EH (cell line): ENCODE results near the gene RFPL2.

Source experiments
- DNase-seq: peaks from one replicate; pipeline ENCODE4 v3.0.0-alpha.2; 2015; ENCODE audit warnings: low read depth

RFPL2 gene

DNA sequence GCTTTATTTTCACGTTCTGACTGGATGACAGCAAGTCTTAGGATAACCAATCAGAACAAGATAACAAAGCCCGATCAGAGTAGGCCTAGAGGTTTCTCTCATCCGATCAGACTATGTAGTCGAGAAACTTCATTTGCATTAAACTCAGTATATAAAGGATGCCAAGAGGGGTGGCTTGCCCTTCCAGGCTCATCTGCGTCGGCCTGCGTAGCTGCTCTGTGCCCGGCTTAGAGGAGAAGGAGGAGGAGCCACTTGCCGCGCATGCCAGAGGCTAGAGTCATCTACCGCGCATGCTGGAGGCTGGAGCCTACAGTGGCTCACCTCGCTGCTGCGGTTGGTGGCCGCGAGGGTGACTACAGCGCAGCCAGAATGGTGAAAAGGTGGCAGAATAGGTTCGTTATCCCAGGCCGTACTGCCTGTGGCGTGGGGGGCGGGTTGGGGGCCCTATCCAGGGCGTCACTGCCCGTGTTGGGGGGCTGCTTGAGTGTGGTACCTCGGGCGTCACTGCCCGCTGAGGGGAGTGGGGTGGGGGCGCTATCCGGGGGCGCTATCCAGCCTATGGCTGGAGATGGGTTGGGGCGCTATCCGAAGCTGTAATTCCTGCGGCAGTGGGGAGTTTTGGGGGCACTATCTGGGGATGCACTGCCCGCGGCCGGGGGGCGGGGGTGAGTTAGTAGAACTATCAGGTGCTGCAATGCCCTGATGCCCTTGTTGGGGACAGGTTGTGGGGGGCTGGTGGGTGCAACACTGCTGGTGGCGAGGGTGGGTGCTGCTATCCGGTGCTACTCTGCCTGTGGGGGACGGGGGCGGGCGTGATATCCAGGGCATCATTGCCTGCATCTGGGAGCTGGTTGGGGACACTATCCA, at the start of gene RFPL2:
RFPL2 (minus strand) TSS at position 218 of the 867 bp plus-strand sequence. CDS start 2,622 bp downstream, outside the sequence.
- peak; percentile 4 for DNase-seq

- no peak for DNase-seq
Observed at GRCh38 chr22:32249231-32249630, 44.4 kb upstream of the RFPL2 start.

DNA sequence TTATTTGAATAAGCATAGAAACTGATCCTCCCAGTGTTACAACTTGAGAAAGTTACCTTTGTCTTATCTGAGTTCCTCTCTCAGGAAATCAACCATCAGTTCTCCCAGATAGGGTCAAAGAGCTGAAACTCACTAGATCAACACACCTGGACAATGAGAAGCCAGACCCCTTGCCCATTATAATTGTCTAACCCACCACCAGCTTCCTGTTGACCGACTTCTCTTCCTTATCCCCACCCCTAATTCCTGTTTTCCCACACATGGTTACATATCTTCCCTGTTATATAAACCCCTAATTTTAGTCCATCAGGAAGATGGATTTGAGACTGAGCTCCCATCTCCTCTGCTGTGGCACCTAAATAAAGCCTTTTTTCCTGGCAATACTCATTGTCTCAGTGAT, 43.4 kb upstream of the RFPL2 start:
- no peak for DNase-seq

DNA sequence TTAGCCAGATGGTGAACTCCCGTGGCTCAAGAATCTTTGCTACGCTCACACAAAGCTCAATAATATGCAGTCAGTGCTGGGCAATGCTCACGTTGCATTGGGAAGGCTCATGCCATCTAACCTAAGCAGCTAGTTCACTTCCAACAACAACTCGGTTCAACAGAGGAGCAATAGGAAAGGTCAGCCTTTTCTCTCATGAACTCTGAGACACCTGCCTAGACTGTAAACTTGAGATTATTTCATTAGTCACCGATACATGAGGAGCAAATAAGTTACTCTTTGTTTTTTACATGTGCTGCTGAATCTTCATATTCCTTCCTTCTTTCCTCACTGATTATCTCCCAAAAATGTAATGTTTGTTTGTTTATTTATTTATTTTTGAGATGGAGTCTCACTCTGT, 41.3 kb upstream of the RFPL2 start:
- DNase-seq = no peak

DNA sequence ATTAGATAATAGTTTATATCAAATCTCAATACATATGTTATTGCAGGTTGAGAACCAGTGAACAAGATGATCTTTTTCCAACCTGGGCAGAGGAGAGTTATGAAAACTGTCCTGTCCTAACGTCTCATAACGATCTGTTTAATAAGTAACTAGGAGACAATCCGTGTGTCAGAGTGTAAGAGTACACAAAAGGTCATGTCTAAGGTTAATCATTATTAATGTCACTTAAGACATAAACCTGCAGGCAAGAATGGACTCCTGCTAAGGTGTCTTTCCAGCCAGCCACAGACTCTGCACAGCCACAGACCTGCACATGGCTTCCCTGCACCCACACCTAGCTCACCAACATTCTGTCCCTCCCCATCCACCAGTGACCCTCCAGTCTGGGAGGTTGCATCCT, 40.2 kb upstream of the RFPL2 start:
- DNase-seq = no peak

GRCh38 chr22:32244547-32244946, 39.7 kb upstream of the RFPL2 start:
- DNase-seq = no peak

GRCh38 chr22:32240461-32240860, 35.6 kb upstream of the RFPL2 start:
- DNase-seq = no peak

DNA sequence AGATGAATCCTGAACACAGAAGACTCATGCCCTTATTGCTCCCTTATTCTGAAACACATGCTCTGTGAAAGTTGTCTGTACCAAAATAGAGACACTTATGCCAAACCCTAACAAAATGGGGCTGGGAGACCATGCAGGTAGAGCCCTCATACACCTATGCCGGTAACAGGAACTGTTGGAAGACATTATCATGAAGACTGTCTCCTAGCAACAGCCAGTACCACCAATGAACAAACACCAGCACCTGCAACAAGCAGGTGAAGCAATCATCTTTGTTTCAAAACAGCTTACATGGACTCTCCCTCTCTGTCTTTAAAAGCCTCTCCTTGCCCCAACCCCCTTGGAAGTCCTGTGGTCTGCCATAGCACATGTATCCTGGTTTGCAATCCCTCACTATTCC, 33.0 kb upstream of the RFPL2 start:
- DNase-seq = no peak

GRCh38 chr22:32236970-32237369, 32.1 kb upstream of the RFPL2 start:
- no peak for DNase-seq

- no peak for DNase-seq
Observed at GRCh38 chr22:32233091-32233490, 28.2 kb upstream of the RFPL2 start.

GRCh38 chr22:32232191-32232830, 27.4 kb upstream of the RFPL2 start:
- DNase-seq = no peak

- DNase-seq = no peak
Observed at GRCh38 chr22:32226326-32227104, 21.6 kb upstream of the RFPL2 start.

DNA sequence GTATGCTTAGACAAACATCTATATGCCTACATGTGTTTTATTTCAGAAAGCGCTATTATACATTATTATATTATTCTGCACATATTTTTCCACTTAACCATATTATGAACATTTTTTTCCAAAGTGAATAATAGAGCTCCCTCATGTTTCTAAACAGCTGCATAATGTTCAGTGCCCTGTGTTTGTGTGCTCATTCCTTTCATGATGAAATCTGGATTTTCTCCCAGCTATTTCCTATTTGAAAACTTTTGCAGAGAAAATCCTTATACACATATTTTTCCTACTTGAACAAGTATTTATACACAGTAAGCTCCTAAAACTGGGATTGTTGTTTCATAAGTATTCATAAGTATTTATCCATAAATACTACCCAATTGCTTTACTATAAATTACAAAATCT, 18.1 kb upstream of the RFPL2 start:
- DNase-seq = no peak

- no peak for DNase-seq
Observed at GRCh38 chr22:32219026-32219425, 14.2 kb upstream of the RFPL2 start.

GRCh38 chr22:32218470-32218869, 13.6 kb upstream of the RFPL2 start:
- DNase-seq = no peak

DNA sequence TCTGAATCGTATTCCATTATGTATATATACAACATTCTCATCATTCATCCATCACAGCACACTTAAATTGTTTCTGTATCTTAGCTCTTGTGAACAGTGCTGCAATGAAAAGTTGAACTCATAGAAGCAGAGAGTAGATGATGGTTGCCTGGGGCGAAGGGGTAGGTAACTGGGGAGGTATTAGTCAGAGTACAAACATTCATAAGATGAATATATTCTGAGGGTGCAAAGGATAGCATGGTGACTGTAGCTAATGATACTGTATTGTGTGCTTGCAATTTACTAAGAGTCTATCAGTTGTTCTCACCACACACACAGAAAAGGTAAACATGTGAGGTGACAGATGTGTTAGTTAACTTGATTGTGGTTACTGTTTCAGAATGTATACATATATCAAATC, 12.6 kb upstream of the RFPL2 start:
- no peak for DNase-seq

GRCh38 chr22:32216911-32217310, 12.0 kb upstream of the RFPL2 start:
- DNase-seq = no peak

DNA sequence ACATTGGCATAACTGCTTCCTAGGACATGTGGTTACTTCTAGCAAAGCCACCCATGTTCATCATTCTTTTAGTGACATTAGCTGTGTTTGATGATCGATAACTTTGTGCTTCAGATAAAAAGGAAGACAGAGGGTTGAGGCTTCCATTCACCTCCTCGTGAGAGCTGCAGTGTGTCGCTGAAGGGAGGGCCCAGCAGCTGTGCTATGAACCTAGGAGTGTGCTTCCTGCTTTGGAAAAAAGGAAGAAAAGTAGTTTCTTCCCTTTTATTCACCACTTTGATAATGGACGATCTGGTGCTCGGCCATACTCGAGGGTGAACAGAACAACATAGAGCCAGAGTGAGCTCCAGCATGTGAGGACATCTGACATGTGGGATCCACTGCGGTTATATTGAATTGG, 6.1 kb upstream of the RFPL2 start:
- DNase-seq = no peak

GRCh38 chr22:32208681-32209080, 3.8 kb upstream of the RFPL2 start:
- DNase-seq = no peak

DNA sequence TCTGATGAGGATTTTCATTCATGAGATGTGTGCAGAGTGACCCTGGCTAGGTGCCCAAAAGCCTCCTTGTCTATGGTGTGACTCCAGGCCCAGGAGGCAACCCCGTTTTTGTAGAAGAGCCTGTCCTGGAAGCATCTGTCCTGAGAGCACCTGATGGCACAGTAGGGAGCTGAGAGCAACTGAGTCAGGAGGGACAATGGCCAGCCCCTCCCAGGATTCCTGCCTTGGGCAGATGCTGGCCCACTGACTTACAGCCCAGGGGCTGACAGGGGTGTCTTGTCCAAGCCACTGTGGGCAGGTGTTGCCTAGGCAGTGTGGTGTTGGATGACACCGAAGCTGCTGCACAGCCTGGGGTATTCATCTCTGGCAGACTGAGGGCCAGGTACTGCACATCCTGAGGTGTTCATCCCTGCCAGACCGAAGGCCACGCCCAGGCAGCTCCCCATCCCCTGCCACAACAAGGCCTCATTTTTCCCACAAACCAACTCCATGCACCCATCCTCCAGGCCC, 3.2 kb upstream of the RFPL2 start:
- no peak for DNase-seq

GRCh38 chr22:32206774-32207758, 2.2 kb upstream of the RFPL2 start:
- DNase-seq = peak; percentile 21
